HG03175 (cell line): ENCODE data around the gene ADI1.

ENCODE experiments used
- ATAC-seq: cut with Tn5 transposase; IDR thresholded peaks from one replicate; pipeline ENCODE4 v1.9.1; 2021; ENCODE audit warnings: mild to moderate bottlenecking, moderate library complexity; ENCODE audit not compliant: unreplicated experiment

Gene ADI1

GRCh38 chr2:3481736-3482362 is 37.5 kb downstream of the ADI1 start:
- ATAC-seq: no peak

- ATAC-seq: no peak
These were observed 38.3 kb downstream of the ADI1 start for GRCh38 chr2:3481011-3481400.

DNA sequence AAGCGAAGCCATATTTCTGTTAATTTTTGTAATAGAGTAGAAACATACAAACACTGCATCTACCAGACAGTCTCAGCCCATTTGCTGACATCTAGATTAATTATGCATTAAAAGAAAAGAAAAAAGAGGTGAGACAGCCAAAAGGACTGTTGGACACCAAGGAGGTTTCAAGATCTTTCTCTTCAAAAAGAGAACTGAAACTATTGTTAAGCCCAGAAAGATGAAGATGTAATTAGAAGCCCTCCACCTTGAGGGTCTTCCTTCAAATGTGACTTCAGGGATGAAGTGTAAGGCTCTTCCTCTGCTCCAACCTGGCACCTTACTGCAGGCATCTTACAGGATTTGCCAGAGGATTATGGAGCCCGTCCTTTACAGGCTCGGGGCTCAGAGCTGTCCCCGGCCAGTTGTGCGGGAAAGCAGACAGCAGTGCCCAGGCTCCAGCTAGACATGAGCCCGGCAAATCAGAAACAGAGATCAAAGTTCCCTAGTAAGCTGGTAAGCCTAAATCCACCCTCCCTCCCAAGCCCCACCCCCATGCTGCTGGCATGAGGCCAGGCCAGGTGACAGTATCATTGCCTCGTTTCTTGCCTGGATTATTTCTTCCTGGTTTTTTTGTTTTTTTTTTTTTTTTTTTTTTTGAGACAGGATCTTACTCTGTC is 38.9 kb downstream of the ADI1 start:
- no peak for ATAC-seq

DNA sequence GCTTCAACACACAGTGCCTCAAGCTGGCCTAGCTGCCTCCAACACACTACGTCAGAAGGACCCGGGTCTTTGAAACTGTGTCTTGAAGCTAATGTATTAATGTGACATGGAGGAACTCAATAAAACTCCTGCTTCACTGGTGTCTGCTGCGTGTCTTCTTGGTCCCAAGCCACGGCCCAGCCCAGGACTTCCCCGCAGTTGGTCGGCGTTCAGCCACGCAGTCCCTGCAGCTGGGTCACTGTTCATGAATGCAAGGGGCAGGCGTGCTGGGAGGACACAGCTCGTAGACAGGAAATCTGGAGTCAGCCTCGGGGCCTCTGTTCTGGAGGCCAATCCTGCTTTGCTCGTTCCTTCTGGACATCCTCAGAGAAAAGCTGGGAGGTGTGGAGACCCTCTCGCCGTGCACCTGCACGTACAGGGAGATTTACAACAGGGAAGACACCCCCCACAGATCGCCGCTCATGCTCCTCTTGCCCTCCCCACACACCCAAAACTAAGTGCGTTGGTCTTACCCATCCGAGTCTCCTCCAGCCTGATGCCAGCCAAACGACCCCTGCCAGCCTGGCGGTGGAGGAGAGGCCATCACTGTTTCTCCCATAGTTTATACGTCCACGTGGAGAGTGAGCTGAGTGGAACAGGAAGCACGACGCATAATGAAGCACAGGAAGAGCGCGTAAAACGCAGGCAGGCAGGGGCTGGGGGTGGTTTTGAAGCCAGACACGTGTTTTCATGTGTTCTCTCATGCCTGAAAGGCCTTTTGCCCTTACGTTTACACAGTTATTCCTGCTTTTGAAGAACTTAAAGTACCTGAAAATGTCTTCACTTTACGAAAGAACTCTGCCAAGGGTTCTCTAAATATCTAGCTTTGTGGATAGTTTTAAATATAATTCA is 39.7 kb downstream of the ADI1 start:
- no peak for ATAC-seq

DNA sequence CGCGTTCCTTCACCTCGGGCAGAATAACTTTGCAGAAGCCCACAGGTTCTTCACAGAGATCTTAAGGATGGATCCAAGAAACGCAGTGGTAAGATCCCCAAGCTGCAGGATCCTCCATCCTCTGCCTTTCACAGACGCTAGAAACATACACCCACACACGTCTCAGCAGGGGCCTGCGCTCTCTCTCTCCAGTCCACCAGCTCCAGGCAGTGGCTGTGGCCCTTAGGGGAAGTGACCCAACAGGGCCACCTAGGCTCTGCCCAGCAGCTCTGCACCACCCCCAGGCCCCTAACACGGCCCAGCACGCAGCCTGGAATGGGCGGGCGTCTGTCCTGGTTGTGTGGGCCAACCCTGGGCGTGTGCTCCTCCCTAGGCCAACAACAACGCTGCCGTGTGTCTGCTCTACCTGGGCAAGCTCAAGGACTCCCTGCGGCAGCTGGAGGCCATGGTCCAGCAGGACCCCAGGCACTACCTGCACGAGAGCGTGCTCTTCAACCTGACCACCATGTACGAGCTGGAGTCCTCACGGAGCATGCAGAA is 40.4 kb downstream of the ADI1 start:
- no peak for ATAC-seq

DNA sequence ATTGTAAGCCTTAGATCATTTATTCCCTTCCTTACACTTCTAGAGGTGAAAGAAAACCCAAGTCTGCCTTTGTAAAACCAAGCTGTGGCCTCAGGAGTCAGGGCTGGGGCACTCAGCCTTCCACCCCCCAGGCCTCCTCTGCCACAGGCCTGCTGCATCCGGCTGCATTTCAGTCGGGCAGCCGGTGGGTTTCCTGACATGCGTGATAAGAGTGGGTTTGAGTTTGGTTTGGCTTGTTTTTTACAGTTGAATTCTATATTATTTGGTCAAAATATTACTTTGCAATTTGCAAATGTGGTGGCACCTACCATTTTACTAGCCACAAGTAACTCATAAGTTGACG is 42.4 kb downstream of the ADI1 start:
- ATAC-seq: no peak

GRCh38 chr2:3476321-3476984 is 42.9 kb downstream of the ADI1 start:
- no peak for ATAC-seq

- ATAC-seq: no peak
These were observed 43.6 kb downstream of the ADI1 start for GRCh38 chr2:3475771-3476170.

- no peak for ATAC-seq
These were observed 46.4 kb downstream of the ADI1 start for GRCh38 chr2:3472966-3473365.

- ATAC-seq: no peak
These were observed 47.0 kb downstream of the ADI1 start for GRCh38 chr2:3472296-3472695.

DNA sequence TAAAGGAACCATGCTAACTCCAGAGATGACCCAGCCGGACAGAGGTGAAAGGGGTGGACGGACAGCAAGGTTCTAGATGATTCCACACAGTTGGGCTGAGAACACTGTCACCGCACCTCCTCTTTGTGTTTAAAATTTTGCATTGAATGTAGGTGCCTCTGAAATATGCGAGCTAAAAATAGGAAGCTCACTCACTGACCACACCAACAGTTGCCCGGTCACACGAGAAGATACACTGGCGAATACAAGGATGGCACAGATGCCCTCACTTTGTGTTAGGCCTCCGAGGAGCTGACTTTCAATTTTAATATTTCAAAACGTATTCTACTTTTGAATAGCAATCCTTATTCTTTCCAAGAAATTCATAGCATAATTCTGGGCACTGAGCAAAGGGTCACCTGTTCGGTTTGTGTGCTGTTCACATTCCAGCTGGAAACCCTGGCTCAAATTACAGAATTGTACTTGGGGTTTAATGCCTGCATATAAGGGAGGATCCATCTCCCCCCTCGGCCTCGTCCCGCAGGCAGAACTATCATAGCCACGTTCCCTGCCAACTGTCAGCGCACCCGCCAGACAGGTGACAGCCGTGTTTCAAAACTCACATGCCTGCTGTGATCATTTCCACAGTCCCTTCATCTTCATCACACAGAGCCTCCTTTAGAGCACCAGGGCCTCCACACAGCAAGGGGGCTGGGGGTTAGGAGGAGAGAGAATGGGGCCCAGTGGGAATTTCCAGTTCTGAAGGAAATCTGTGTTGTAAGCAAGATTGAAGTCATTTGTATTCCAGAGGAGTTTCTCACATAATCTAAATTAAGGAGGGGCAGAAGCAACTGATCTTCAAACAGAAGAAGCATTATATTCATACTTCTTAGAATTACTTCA is 48.2 kb downstream of the ADI1 start:
- ATAC-seq: no peak

GRCh38 chr2:3470166-3470651 is 49.1 kb downstream of the ADI1 start:
- no peak for ATAC-seq

DNA sequence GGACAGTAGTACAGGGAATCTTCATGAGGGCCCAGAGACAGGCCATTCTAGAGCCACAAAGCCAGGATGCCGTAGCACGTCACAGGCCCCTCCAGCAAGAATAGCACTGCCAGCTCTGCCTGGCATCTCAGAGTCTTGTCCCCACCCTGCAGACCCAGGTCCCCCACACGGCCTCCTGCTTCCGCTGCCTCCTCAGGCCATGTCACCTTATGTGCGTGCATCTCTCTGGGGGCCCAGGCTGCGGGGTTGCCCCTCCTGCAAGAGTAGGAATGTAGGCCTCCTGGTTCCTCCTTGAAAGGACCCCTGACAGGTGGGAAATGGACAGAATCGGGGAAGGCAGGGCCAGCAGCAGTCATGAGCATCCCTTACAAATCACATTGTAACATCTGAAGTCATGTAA is 49.8 kb downstream of the ADI1 start:
- ATAC-seq: no peak

- no peak for ATAC-seq
These were observed 50.9 kb downstream of the ADI1 start for GRCh38 chr2:3468296-3468988.

DNA sequence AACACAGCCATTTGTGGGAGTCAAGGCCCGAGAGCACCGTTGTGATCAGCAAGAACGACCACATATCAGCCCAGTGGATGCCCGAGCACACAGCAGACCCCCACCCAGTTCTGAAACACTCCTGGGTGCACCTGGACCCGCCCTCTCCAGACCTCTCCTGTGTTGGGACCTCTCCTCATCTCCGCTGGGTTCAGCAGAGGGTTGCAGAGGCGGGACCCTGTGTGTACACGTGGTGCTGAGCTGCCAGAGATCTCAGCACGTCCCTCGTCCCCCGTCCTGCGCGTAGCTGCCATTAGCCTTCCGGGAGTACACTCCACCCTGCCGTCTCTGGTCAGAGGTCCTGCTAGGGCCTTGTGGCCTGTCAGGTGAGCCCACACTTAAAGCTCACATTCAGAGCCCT is 51.7 kb downstream of the ADI1 start:
- ATAC-seq: no peak

DNA sequence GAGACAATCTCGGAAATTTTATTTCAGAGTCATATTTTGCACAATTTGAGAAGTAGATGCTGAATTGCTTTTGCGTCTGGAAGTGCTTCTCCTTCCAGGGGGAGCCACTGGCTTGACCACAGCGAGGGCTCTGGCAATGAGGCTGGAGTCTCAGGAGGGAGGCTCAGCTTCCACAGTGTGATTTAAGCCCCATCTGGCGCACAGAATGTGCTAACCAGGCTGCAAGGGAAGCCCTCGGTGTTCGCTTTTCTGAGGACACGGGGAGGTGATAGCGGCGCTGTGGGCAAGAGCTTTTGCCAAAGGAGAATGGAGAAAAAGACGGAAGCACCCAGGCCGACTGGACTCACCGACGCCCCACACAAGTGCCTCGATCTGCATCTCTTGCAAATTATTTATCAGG is 52.4 kb downstream of the ADI1 start:
- ATAC-seq: no peak

DNA sequence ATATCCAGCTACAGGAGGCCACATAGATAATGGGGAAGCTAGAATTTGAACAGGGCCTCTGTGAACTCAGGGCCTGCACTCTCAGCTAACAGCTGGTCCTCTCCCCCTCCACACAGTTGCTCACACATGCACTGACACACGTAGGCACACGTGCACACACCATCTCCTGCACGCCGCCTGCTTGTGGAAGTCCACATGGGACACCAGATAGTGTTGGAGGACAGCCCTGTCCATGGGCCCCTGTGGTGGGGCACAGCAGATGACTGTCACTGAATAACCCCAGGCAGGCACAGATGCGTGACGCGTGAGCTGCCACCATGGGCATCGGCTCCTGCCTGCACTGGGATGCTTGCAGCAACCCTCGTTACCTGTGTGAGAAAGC is 52.9 kb downstream of the ADI1 start:
- ATAC-seq: no peak

DNA sequence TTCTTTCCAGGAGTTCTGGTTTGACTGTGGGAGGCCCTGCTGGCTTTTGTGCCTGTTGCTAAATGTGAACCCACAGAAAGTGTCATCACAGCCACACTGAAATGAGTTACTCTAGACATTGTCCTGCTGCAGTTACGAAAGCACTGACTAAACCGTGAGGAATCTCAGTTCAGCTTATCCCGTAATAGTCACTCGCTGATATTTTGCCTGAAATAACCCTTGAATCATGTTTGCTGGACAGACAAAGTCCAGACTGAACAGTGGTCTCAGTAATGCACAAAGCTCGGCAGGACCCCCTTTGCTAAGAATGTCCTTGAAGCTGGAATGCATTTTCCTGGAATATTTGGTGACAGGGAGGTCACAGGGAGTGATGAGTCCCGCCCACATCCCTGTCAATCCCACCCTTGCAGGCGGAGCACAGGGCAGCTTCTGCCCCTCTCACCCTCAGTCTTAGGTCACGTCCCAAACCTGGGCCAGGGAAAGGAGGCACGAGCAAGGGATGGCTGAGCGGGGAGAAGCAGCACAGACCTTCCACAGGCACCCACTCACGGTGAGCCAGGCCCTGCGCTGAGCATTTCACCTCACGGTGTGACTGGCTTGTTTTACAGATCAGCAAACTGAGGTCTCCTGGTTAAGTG is 53.4 kb downstream of the ADI1 start:
- ATAC-seq: no peak

DNA sequence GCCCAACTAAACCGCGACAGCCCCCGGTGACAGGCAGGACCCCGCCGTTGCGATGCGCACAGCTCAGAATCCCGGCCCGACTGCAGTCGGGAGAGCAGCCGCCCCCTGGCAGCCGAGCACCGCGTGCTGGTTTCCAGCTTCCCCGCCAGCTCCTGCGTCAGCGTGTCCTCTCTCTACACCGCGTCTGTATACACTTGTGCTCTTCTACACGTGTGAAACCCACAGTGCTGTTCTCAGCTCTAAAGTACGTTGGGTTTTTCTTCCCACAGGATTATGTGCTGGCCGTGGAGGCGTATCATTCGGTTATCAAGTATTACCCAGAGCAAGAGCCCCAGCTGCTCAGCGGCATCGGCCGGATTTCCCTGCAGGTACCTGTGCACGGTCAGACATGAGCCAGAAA is 54.0 kb downstream of the ADI1 start:
- ATAC-seq: no peak
